Liver (tissue), 9 donors: ENCODE data around the gene SGMS1. TPM values are rescaled to one million over a fixed set of nuclear protein-coding genes. Genes with fewer than 3 reads are reported as not detected.

Experiments
- DNase-seq: peaks from one replicate; pipeline ENCODE4 v3.0.0-alpha.2; 2017; ENCODE audit warnings: low spot score
- H3K27ac ChIP-seq, 2 donors: one replicate each; pipeline ENCODE4 v1.7.0; 2013; ENCODE audit warnings: inconsistent platforms in 2 of 2, low read length in 2 of 2, control low read depth in 1 of 2, low read depth in 1 of 2, mild to moderate bottlenecking in 1 of 2
- H3K27me3 ChIP-seq, 4 donors: one replicate each; pipeline versions ENCODE4 v1.6.1 to v1.7.0; 2013; ENCODE audit warnings: low read length in 3 of 4, inconsistent platforms in 1 of 4, mild to moderate bottlenecking in 1 of 4, moderate library complexity in 1 of 4; ENCODE audit not compliant: control insufficient read depth in 4 of 4, insufficient read depth in 4 of 4
- H3K36me3 ChIP-seq, 4 donors: one replicate each; pipeline versions ENCODE4 v1.6.1 to v1.7.0; 2013; ENCODE audit warnings: low read length in 3 of 4, mild to moderate bottlenecking in 3 of 4, low read depth in 1 of 4, moderate library complexity in 1 of 4; ENCODE audit not compliant: control insufficient read depth in 4 of 4, insufficient read depth in 3 of 4
- H3K4me1 ChIP-seq, 4 donors: one replicate each; pipeline versions ENCODE4 v1.6.1 to v1.7.0; 2013; ENCODE audit warnings: low read length in 3 of 4, mild to moderate bottlenecking in 3 of 4, moderate library complexity in 1 of 4; ENCODE audit not compliant: control insufficient read depth in 4 of 4, insufficient read depth in 4 of 4
- H3K4me3 ChIP-seq, 3 donors: one replicate each; pipeline versions ENCODE4 v1.6.1 to v1.7.0; 2013; ENCODE audit warnings: low read length in 3 of 3, control low read depth in 1 of 3, low read depth in 1 of 3, mild to moderate bottlenecking in 1 of 3
- H3K9ac ChIP-seq, 2 donors: one replicate each; pipeline ENCODE4 v1.7.0; 2013; ENCODE audit warnings: low read length in 2 of 2, mild to moderate bottlenecking in 2 of 2, moderate library complexity in 2 of 2, control low read depth in 1 of 2, low read depth in 1 of 2
- H3K9me3 ChIP-seq, 4 donors: one replicate each; pipeline versions ENCODE4 v1.6.1 to v1.7.0; 2013; ENCODE audit warnings: low read length in 3 of 4; ENCODE audit not compliant: control insufficient read depth in 4 of 4
- FOXA1 ChIP-seq: IDR thresholded peaks from 2 replicates; pipeline ENCODE4 v1.6.1; 2016; ENCODE audit warnings: antibody characterized with exemption
- FOXA2 ChIP-seq: IDR thresholded peaks from 2 replicates; pipeline ENCODE4 v1.6.1; 2016; ENCODE audit warnings: antibody characterized with exemption
- GABPA ChIP-seq, 2 donors: IDR thresholded peaks in 1 of 2; conservative IDR thresholded peaks in 1 of 2; 2 replicates each; pipeline ENCODE4 v1.6.1; 2016; ENCODE audit warnings: antibody characterized with exemption in 2 of 2, mild to moderate bottlenecking in 1 of 2, moderate library complexity in 1 of 2
- HNF4A ChIP-seq, 2 donors: conservative IDR thresholded peaks; 2 replicates each; pipeline ENCODE4 v1.6.1; 2016; ENCODE audit warnings: antibody characterized with exemption in 2 of 2, mild to moderate bottlenecking in 2 of 2
- HNF4G ChIP-seq: IDR thresholded peaks from 2 replicates; pipeline ENCODE4 v1.6.1; 2016; ENCODE audit warnings: antibody characterized with exemption
- JUND ChIP-seq, 2 donors: IDR thresholded peaks; 2 replicates each; pipeline ENCODE4 v1.6.1; 2016; ENCODE audit warnings: antibody characterized with exemption in 2 of 2
- NR2F2 ChIP-seq: IDR thresholded peaks from 2 replicates; pipeline ENCODE4 v1.6.1; 2016; ENCODE audit warnings: antibody characterized with exemption
- RAD21 ChIP-seq, 2 donors: IDR thresholded peaks; 2 replicates each; pipeline ENCODE4 v1.6.1; 2016; ENCODE audit warnings: antibody characterized with exemption in 2 of 2, mild to moderate bottlenecking in 2 of 2
- REST ChIP-seq: IDR thresholded peaks from 2 replicates; pipeline ENCODE4 v1.6.1; 2016; ENCODE audit warnings: antibody characterized with exemption, mild to moderate bottlenecking
- RXRA ChIP-seq, 2 donors: IDR thresholded peaks; 2 replicates each; pipeline ENCODE4 v1.6.1; 2017 to 2018; ENCODE audit warnings: antibody characterized with exemption in 2 of 2, mild to moderate bottlenecking in 1 of 2
- SP1 ChIP-seq: IDR thresholded peaks from 2 replicates; pipeline ENCODE4 v1.6.1; 2018; ENCODE audit warnings: antibody characterized with exemption, mild to moderate bottlenecking
- TAF1 ChIP-seq: conservative IDR thresholded peaks from 2 replicates; pipeline ENCODE4 v1.6.1; 2016; ENCODE audit warnings: antibody characterized with exemption, mild to moderate bottlenecking
- YY1 ChIP-seq: IDR thresholded peaks from 2 replicates; pipeline ENCODE4 v1.6.1; 2016; ENCODE audit warnings: antibody characterized with exemption, mild to moderate bottlenecking
- WGBS: extraction: QIAGEN DNeasy Blood & Tissue Kit; methylation state at CpG from one replicate; pipeline ENCODE4 v1.1.7; 2013; 5-methylcytosine and 5-hydroxymethylcytosine counted together
- polyA plus RNA-seq, 2 donors: library from polyadenylated mRNA; stranded (reverse) in 1 of 2; unstranded in 1 of 2; fragments of 200-250 nt in 1 of 2; fragments of >200 nt in 1 of 2; fragmentation: Nextera tagmentation in 1 of 2; extraction: Ambion mirVana in 1 of 2; gene quantifications; one replicate each; pipeline versions ENCODE4 v1.2.1 to v1.2.3, GENCODE V29; 2013 to 2015
- total RNA-seq, 2 donors: library from RNA; depleted of rRNA; stranded (reverse); fragments of >200 nt; gene quantifications; one replicate each; pipeline ENCODE4 v1.2.3, GENCODE V29; 2014
- TF ChIP-seq, protein P1 (sequence below): IDR thresholded peaks from 2 replicates; pipeline ENCODE4 v1.6.1; 2016; ENCODE audit warnings: antibody characterized with exemption
- TF ChIP-seq, protein P2 (sequence below): IDR thresholded peaks from 2 replicates; pipeline ENCODE4 v1.6.1; 2016; ENCODE audit warnings: antibody characterized with exemption
- TF ChIP-seq, protein P3 (sequence below): IDR thresholded peaks from 2 replicates; pipeline ENCODE4 v1.6.1; 2016; ENCODE audit warnings: antibody characterized with exemption
- TF ChIP-seq, protein P4 (sequence below): fragments of 150-350 bp; IDR thresholded peaks from 2 replicates; pipeline ENCODE4 v1.5.1; 2017; ENCODE audit warnings: improper control_type of control experiment, low read depth, low read length; ENCODE audit not compliant: missing input control
- donor health status: healthy.
- donor health status: healthy.
- donor health status: healthy.
- donor health status: healthy.
- donor health status: healthy.

Gene SGMS1
- total and polyA plus RNA-seq, 4 donors, result 6.8 to 98.2 (median 21.1) TPM

GRCh38 chr10:50631052-50631451, 7.3 kb upstream of the SGMS1 start:
- Histone ChIP-seq H3K4me3 (no peak overlapping the region), H3K9me3 (no peaks in the 10 kb centered on the region), H3K27me3 (no peaks in the 10 kb centered on the region), H3K9ac (no peak overlapping the region), H3K27ac (no peak overlapping the region), H3K4me1 (no peaks in the 10 kb centered on the region), H3K36me3 (peaks cover 0 to 12% (median 0%) of the 10 kb centered on the region in 4 donors)
- no peak for TF ChIP-seq REST
- no peak for TF ChIP-seq TAF1
- no peak for TF ChIP-seq GABPA (IDR thresholded peaks at IDR 0.05 in 1 of 2, conservative IDR thresholded peaks at IDR 0.05 in 1 of 2)
- TF ChIP-seq SP1, result no peak
- no peak for TF ChIP-seq FOXA2
- no peak for TF ChIP-seq RAD21 (IDR thresholded peaks at IDR 0.05)
- no peak for TF ChIP-seq HNF4G
- TF ChIP-seq, protein P1, sequence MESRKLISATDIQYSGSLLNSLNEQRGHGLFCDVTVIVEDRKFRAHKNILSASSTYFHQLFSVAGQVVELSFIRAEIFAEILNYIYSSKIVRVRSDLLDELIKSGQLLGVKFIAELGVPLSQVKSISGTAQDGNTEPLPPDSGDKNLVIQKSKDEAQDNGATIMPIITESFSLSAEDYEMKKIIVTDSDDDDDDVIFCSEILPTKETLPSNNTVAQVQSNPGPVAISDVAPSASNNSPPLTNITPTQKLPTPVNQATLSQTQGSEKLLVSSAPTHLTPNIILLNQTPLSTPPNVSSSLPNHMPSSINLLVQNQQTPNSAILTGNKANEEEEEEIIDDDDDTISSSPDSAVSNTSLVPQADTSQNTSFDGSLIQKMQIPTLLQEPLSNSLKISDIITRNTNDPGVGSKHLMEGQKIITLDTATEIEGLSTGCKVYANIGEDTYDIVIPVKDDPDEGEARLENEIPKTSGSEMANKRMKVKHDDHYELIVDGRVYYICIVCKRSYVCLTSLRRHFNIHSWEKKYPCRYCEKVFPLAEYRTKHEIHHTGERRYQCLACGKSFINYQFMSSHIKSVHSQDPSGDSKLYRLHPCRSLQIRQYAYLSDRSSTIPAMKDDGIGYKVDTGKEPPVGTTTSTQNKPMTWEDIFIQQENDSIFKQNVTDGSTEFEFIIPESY, result no peak
- TF ChIP-seq, protein P2, sequence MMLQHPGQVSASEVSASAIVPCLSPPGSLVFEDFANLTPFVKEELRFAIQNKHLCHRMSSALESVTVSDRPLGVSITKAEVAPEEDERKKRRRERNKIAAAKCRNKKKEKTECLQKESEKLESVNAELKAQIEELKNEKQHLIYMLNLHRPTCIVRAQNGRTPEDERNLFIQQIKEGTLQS, result no peak
- TF ChIP-seq, protein P3, sequence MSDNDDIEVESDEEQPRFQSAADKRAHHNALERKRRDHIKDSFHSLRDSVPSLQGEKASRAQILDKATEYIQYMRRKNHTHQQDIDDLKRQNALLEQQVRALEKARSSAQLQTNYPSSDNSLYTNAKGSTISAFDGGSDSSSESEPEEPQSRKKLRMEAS, result no peak
- no peak for TF ChIP-seq JUND (IDR thresholded peaks at IDR 0.05)
- TF ChIP-seq NR2F2, result no peak
- no peak for TF ChIP-seq FOXA1
- TF ChIP-seq RXRA (IDR thresholded peaks at IDR 0.05), result no peak
- TF ChIP-seq, protein P4, sequence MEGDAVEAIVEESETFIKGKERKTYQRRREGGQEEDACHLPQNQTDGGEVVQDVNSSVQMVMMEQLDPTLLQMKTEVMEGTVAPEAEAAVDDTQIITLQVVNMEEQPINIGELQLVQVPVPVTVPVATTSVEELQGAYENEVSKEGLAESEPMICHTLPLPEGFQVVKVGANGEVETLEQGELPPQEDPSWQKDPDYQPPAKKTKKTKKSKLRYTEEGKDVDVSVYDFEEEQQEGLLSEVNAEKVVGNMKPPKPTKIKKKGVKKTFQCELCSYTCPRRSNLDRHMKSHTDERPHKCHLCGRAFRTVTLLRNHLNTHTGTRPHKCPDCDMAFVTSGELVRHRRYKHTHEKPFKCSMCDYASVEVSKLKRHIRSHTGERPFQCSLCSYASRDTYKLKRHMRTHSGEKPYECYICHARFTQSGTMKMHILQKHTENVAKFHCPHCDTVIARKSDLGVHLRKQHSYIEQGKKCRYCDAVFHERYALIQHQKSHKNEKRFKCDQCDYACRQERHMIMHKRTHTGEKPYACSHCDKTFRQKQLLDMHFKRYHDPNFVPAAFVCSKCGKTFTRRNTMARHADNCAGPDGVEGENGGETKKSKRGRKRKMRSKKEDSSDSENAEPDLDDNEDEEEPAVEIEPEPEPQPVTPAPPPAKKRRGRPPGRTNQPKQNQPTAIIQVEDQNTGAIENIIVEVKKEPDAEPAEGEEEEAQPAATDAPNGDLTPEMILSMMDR, result no peak
- no peak for DNase-seq
- WGBS, result 98% methylated on average over 30 of the region's 30 CpGs

DNA sequence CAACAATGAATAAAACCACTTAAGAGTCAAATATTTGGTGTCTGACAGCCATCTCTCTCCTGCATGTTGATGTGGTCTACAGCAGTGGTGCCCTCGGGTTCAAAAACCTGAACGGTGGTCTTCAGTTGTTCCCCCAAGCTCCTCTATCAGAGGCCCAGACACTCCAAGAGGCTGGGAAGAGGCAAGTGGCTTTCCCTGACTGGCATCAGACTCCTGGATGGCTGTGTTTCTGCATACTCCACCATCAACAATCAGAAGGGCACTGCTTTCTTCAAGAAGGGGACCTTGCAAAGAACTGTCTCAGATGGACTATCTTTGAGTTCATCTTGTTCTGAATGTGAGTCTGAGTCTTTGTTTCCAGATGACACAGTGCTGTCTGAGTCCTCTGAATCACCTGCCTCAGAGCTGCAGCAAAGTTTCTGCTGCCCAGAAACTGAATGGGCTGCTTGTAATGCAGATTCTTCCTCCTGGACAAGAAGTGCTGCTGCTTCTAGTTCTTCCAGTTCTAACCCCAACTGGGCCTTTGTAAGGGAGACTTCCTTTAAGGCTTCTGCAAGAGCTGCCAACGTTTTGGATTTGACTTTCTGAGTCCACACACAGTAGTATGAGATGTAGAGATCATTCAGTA, 5.9 kb upstream of the SGMS1 start:
- Histone ChIP-seq H3K9me3 (no peaks in the 10 kb centered on the region), H3K4me1 (peaks cover 0 to 6% (median 2%) of the 10 kb centered on the region in 4 donors), H3K9ac (no peak overlapping the region), H3K27me3 (no peaks in the 10 kb centered on the region), H3K4me3 (no peak overlapping the region), H3K36me3 (peaks cover 0 to 12% (median 0%) of the 10 kb centered on the region in 4 donors), H3K27ac (no peak overlapping the region)
- 71% methylated on average over 3 of the region's 3 CpGs for WGBS
- DNase-seq, result no peak
- TF ChIP-seq RXRA (IDR thresholded peaks at IDR 0.05) (no peak), HNF4A (conservative IDR thresholded peaks at IDR 0.05) (no peak), TAF1 (no peak), FOXA2 (no peak), SP1 (no peak), HNF4G (no peak), RAD21 (IDR thresholded peaks at IDR 0.05) (no peak), GABPA (IDR thresholded peaks at IDR 0.05 in 1 of 2, conservative IDR thresholded peaks at IDR 0.05 in 1 of 2) (no peak), FOXA1 (no peak), NR2F2 (no peak), YY1 (no peak)
- TF ChIP-seq, protein P1, result no peak
- TF ChIP-seq, protein P3, result no peak
